Vagina (tissue), 2 donors: ENCODE measurements around the gene VRK3.

Experiments
- CTCF ChIP-seq, 3 experiments: fragments of 450-650 bp in 2 of 3; fragments of 200-600 bp in 1 of 3; sonication (generic) in 1 of 3; IDR thresholded peaks; one replicate each; pipeline ENCODE4 v1.5.1; 2017 to 2019; ENCODE audit warnings: antibody characterized with exemption in 3 of 3, mild to moderate bottlenecking in 2 of 3, moderate library complexity in 2 of 3
- POLR2AphosphoS5 ChIP-seq, 2 donors: sonication (generic); formaldehyde crosslinking; IDR thresholded peaks; one replicate each; pipeline ENCODE4 v1.9.0; 2017; ENCODE audit warnings: antibody characterized with exemption in 2 of 2, mild to moderate bottlenecking in 2 of 2, low read depth in 1 of 2; ENCODE audit not compliant: insufficient read depth in 1 of 2

- no peak for TF ChIP-seq CTCF (IDR thresholded peaks at IDR 0.05)
- no peak for TF ChIP-seq POLR2AphosphoS5 (IDR thresholded peaks at IDR 0.05; ENCODE audit: insufficient read depth in 1 of 2, low read depth in 1 of 2)
These were observed 18.0 kb downstream of the VRK3 start for GRCh38 chr19:50007170-50007569.
